ENCODE measurements around the gene WWC2.

The WWC2 gene

DNA sequence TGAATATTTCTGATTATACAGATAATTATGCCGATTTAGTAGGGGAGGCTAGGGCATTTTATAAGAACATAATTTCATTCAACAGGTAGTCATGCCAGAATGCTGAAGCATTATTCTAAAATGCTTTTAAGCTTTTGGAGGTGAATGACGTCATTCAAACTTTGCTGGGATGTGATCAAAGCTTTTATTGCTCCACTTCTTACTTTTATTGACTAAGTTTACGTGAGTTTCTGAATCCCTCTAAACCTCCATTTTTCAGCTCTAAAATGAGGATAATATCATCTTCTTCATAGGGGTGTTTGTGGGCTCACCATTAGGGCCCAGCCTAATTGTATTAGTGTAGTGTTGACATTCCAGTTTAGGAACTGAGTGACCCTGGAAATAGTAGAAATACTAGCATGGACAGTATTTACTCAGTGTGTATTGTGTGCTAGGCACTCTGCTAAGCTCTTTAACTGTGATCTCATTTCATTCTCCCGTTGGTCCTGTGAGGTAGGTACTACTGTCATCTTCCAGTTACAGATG, 3.0 kb downstream of the WWC2 start (continued):
- peak; percentile 69; the same call in 1 of the 2 replicates for TF ChIP-seq MYNN (tag by site-specific recombination; IDR thresholded peaks at IDR 0.05; ENCODE audit: borderline replicate concordance)
- no peak for TF ChIP-seq ZNF548 (tag by site-specific recombination; IDR thresholded peaks at IDR 0.05)
- TF ChIP-seq ZNF501 (tag by site-specific recombination; IDR thresholded peaks at IDR 0.05), result 0 out of 2 replicates have a peak, but pooled peaks have one; percentile 31
- TF ChIP-seq ZNF791 (tag by site-specific recombination; IDR thresholded peaks at IDR 0.05), result no peak
- TF ChIP-seq ZBTB1 (tag by site-specific recombination; IDR thresholded peaks at IDR 0.05), result no peak
- TF ChIP-seq OSR2 (tag by site-specific recombination; IDR thresholded peaks at IDR 0.05), result no peak; the same call in 1 of the 2 replicates
- no peak for TF ChIP-seq ZBTB17 (tag by site-specific recombination; IDR thresholded peaks at IDR 0.05)
- TF ChIP-seq ZNF398 (tag by site-specific recombination; IDR thresholded peaks at IDR 0.05), result no peak
- TF ChIP-seq, protein P1, sequence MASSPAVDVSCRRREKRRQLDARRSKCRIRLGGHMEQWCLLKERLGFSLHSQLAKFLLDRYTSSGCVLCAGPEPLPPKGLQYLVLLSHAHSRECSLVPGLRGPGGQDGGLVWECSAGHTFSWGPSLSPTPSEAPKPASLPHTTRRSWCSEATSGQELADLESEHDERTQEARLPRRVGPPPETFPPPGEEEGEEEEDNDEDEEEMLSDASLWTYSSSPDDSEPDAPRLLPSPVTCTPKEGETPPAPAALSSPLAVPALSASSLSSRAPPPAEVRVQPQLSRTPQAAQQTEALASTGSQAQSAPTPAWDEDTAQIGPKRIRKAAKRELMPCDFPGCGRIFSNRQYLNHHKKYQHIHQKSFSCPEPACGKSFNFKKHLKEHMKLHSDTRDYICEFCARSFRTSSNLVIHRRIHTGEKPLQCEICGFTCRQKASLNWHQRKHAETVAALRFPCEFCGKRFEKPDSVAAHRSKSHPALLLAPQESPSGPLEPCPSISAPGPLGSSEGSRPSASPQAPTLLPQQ (tag by site-specific recombination; IDR thresholded peaks at IDR 0.05), result no peak
- TF ChIP-seq GLIS1 (tag by site-specific recombination; IDR thresholded peaks at IDR 0.05), result peak; percentile 67; the same call in 1 of the 2 replicates
- TF ChIP-seq ZNF335 (tag by site-specific recombination; conservative IDR thresholded peaks at IDR 0.05), result no peak
- TF ChIP-seq, protein P2, sequence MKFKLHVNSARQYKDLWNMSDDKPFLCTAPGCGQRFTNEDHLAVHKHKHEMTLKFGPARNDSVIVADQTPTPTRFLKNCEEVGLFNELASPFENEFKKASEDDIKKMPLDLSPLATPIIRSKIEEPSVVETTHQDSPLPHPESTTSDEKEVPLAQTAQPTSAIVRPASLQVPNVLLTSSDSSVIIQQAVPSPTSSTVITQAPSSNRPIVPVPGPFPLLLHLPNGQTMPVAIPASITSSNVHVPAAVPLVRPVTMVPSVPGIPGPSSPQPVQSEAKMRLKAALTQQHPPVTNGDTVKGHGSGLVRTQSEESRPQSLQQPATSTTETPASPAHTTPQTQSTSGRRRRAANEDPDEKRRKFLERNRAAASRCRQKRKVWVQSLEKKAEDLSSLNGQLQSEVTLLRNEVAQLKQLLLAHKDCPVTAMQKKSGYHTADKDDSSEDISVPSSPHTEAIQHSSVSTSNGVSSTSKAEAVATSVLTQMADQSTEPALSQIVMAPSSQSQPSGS (tag by site-specific recombination; IDR thresholded peaks at IDR 0.05; ENCODE audit: low read depth), result peak; percentile 96
- TF ChIP-seq SCRT2 (tag by site-specific recombination; IDR thresholded peaks at IDR 0.05), result peak; percentile 94
- no peak for TF ChIP-seq ZNF530 (tag by site-specific recombination; IDR thresholded peaks at IDR 0.05; ENCODE audit: low read depth)
- TF ChIP-seq ZXDB (tag by site-specific recombination; IDR thresholded peaks at IDR 0.05), result peak; percentile 56
- TF ChIP-seq PBX3 (CRISPR knock-in tag; IDR thresholded peaks at IDR 0.05), result no peak
- no peak for TF ChIP-seq ZNF510 (tag by site-specific recombination; IDR thresholded peaks at IDR 0.05; ENCODE audit: insufficient replicate concordance)
- TF ChIP-seq ZNF610 (tag by site-specific recombination; IDR thresholded peaks at IDR 0.05; ENCODE audit: borderline replicate concordance), result no peak
- TF ChIP-seq, protein P3, sequence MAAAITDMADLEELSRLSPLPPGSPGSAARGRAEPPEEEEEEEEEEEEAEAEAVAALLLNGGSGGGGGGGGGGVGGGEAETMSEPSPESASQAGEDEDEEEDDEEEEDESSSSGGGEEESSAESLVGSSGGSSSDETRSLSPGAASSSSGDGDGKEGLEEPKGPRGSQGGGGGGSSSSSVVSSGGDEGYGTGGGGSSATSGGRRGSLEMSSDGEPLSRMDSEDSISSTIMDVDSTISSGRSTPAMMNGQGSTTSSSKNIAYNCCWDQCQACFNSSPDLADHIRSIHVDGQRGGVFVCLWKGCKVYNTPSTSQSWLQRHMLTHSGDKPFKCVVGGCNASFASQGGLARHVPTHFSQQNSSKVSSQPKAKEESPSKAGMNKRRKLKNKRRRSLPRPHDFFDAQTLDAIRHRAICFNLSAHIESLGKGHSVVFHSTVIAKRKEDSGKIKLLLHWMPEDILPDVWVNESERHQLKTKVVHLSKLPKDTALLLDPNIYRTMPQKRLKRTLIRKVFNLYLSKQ (tag by site-specific recombination; IDR thresholded peaks at IDR 0.05; ENCODE audit: borderline replicate concordance), result no peak
- TF ChIP-seq ZNF404 (tag by site-specific recombination; IDR thresholded peaks at IDR 0.05), result no peak
- no peak for TF ChIP-seq ZBTB20 (tag by site-specific recombination; IDR thresholded peaks at IDR 0.05)
- no peak for TF ChIP-seq ZNF560 (tag by site-specific recombination; IDR thresholded peaks at IDR 0.05; ENCODE audit: borderline replicate concordance)
- TF ChIP-seq BCL11A (tag by site-specific recombination; IDR thresholded peaks at IDR 0.05; ENCODE audit: low read depth), result 0 out of 2 replicates have a peak, but pooled peaks have one; percentile 16
- TF ChIP-seq, protein P4, sequence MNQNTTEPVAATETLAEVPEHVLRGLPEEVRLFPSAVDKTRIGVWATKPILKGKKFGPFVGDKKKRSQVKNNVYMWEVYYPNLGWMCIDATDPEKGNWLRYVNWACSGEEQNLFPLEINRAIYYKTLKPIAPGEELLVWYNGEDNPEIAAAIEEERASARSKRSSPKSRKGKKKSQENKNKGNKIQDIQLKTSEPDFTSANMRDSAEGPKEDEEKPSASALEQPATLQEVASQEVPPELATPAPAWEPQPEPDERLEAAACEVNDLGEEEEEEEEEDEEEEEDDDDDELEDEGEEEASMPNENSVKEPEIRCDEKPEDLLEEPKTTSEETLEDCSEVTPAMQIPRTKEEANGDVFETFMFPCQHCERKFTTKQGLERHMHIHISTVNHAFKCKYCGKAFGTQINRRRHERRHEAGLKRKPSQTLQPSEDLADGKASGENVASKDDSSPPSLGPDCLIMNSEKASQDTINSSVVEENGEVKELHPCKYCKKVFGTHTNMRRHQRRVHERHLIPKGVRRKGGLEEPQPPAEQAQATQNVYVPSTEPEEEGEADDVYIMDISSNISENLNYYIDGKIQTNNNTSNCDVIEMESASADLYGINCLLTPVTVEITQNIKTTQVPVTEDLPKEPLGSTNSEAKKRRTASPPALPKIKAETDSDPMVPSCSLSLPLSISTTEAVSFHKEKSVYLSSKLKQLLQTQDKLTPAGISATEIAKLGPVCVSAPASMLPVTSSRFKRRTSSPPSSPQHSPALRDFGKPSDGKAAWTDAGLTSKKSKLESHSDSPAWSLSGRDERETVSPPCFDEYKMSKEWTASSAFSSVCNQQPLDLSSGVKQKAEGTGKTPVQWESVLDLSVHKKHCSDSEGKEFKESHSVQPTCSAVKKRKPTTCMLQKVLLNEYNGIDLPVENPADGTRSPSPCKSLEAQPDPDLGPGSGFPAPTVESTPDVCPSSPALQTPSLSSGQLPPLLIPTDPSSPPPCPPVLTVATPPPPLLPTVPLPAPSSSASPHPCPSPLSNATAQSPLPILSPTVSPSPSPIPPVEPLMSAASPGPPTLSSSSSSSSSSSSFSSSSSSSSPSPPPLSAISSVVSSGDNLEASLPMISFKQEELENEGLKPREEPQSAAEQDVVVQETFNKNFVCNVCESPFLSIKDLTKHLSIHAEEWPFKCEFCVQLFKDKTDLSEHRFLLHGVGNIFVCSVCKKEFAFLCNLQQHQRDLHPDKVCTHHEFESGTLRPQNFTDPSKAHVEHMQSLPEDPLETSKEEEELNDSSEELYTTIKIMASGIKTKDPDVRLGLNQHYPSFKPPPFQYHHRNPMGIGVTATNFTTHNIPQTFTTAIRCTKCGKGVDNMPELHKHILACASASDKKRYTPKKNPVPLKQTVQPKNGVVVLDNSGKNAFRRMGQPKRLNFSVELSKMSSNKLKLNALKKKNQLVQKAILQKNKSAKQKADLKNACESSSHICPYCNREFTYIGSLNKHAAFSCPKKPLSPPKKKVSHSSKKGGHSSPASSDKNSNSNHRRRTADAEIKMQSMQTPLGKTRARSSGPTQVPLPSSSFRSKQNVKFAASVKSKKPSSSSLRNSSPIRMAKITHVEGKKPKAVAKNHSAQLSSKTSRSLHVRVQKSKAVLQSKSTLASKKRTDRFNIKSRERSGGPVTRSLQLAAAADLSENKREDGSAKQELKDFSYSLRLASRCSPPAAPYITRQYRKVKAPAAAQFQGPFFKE (tag by site-specific recombination; IDR thresholded peaks at IDR 0.05; ENCODE audit: borderline replicate concordance), result no peak
- 0 out of 2 replicates have a peak, but pooled peaks have one; percentile 37 for TF ChIP-seq ZSCAN30 (tag by site-specific recombination; IDR thresholded peaks at IDR 0.05)
- TF ChIP-seq ZNF350 (tag by site-specific recombination; IDR thresholded peaks at IDR 0.05), result no peak
- TF ChIP-seq FEZF1 (tag by site-specific recombination; IDR thresholded peaks at IDR 0.05), result peak; percentile 17; the same call in 1 of the 2 replicates
